SK-N-SH treated with all-trans-retinoic acid at 6 μM for 48 hours (cell line): Measurements from ENCODE around the gene JARID2.

Experiments
- ATAC-seq: fragments of 200-7000 bp; cut with Tn5 transposase; 3 replicates; pipeline ENCODE4 v1.9.1; 2020; ENCODE audit warnings: mild to moderate bottlenecking, moderate library complexity
- ARNTL ChIP-seq: fragments of 450-650 bp; formaldehyde crosslinking; IDR thresholded peaks from 2 replicates; pipeline ENCODE4 v1.5.0; 2020; ENCODE audit warnings: low read depth, mild to moderate bottlenecking, moderate library complexity, borderline replicate concordance
- BACH2 ChIP-seq: fragments of 250-450 bp; sonication (Bioruptor Pico); IDR thresholded peaks from 2 replicates; pipeline ENCODE4 v1.9.0; 2021; ENCODE audit warnings: mild to moderate bottlenecking, borderline replicate concordance
- CREB5 ChIP-seq: fragments of 250-450 bp; sonication (Bioruptor Pico); IDR thresholded peaks from 2 replicates; pipeline ENCODE4 v1.5.1; 2020; ENCODE audit warnings: low read depth, mild to moderate bottlenecking, moderate library complexity
- CSDC2 ChIP-seq: fragments of 250-450 bp; sonication (Bioruptor Pico); IDR thresholded peaks from 2 replicates; pipeline ENCODE4 v1.5.0; 2020; ENCODE audit warnings: mild to moderate bottlenecking, moderate library complexity
- CSRNP3 ChIP-seq: fragments of 250-450 bp; sonication (Bioruptor Pico); IDR thresholded peaks from 2 replicates; pipeline ENCODE4 v1.5.1; 2021; ENCODE audit warnings: mild to moderate bottlenecking, moderate library complexity
- ESRRG ChIP-seq: fragments of 250-450 bp; sonication (Bioruptor Pico); IDR thresholded peaks from 2 replicates; pipeline ENCODE4 v1.6.1; 2021; ENCODE audit warnings: mild to moderate bottlenecking
- GLIS3 ChIP-seq: fragments of 250-450 bp; sonication (Bioruptor Pico); IDR thresholded peaks from 2 replicates; pipeline ENCODE4 v1.5.0; 2020; ENCODE audit warnings: mild to moderate bottlenecking, moderate library complexity
- ISL1 ChIP-seq: fragments of 250-450 bp; sonication (Bioruptor Pico); IDR thresholded peaks from 2 replicates; pipeline ENCODE4 v2.1.2; 2022; ENCODE audit warnings: mild to moderate bottlenecking, moderate library complexity
- OSR1 ChIP-seq: fragments of 250-450 bp; sonication (Bioruptor Pico); IDR thresholded peaks from 2 replicates; pipeline ENCODE4 v1.8.0; 2022; ENCODE audit warnings: moderate library complexity, mild to moderate bottlenecking, inconsistent platforms
- POU6F1 ChIP-seq: fragments of 250-450 bp; sonication (Bioruptor Pico); IDR thresholded peaks from 2 replicates; pipeline ENCODE4 v1.8.0; 2021; ENCODE audit warnings: low read depth, mild to moderate bottlenecking, moderate library complexity, borderline replicate concordance
- RARB ChIP-seq: fragments of 250-450 bp; sonication (Bioruptor Pico); IDR thresholded peaks from 2 replicates; pipeline ENCODE4 v1.8.0; 2021; ENCODE audit warnings: mild to moderate bottlenecking, moderate library complexity
- SNAI2 ChIP-seq: fragments of 250-450 bp; sonication (Bioruptor Pico); IDR thresholded peaks from 2 replicates; pipeline ENCODE4 v1.5.0; 2020; ENCODE audit warnings: mild to moderate bottlenecking, moderate library complexity
- TCF4 ChIP-seq: fragments of 250-450 bp; sonication (Bioruptor Pico); IDR thresholded peaks from 2 replicates; pipeline ENCODE4 v1.8.0; 2021; ENCODE audit warnings: mild to moderate bottlenecking, moderate library complexity, borderline replicate concordance
- TSHZ2 ChIP-seq: fragments of 250-450 bp; sonication (Bioruptor Pico); IDR thresholded peaks from 2 replicates; pipeline ENCODE4 v1.5.0; 2020; ENCODE audit warnings: mild to moderate bottlenecking, moderate library complexity
- ZFP30 ChIP-seq: fragments of 450-650 bp; formaldehyde crosslinking; IDR thresholded peaks from 2 replicates; pipeline ENCODE4 v1.5.0; 2022; ENCODE audit warnings: mild to moderate bottlenecking, moderate library complexity
- ZNF565 ChIP-seq: fragments of 450-650 bp; formaldehyde crosslinking; conservative IDR thresholded peaks from 2 replicates; pipeline ENCODE4 v1.5.0; 2020; ENCODE audit warnings: low read depth, mild to moderate bottlenecking, moderate library complexity
- ZNF70 ChIP-seq: fragments of 450-650 bp; formaldehyde crosslinking; IDR thresholded peaks from 2 replicates; pipeline ENCODE4 v1.5.0; 2020; ENCODE audit warnings: mild to moderate bottlenecking, moderate library complexity
- ZNF8 ChIP-seq: fragments of 450-650 bp; formaldehyde crosslinking; IDR thresholded peaks from 2 replicates; pipeline ENCODE4 v1.5.0; 2020; ENCODE audit warnings: mild to moderate bottlenecking, moderate library complexity

Gene JARID2

GRCh38 chr6:15329197-15329671 lies 83.4 kb downstream of the JARID2 start:
- ATAC-seq: peak; percentile 92

GRCh38 chr6:15330174-15330944 lies 84.5 kb downstream of the JARID2 start:
- TF ChIP-seq GLIS3 (CRISPR knock-in tag) (no peak), BACH2 (no peak), ISL1 (0 out of 2 replicates have a peak, but pooled peaks have one; percentile 7)
- ATAC-seq: no peak; the same call in 2 of the 3 replicates

More at GRCh38 chr6:15329197-15329671, 83.4 kb downstream of the JARID2 start:
- TF ChIP-seq ZNF8: no peak

- TF ChIP-seq GLIS3 (CRISPR knock-in tag): no peak
- ATAC-seq: no peak
These were observed 85.3 kb downstream of the JARID2 start for GRCh38 chr6:15331143-15331542.

GRCh38 chr6:15331629-15332251 lies 85.9 kb downstream of the JARID2 start:
- no peak for ATAC-seq
- TF ChIP-seq ARNTL (no peak), OSR1 (CRISPR knock-in tag) (no peak), ZFP30 (no peak), ZNF70 (CRISPR knock-in tag) (no peak), GLIS3 (CRISPR knock-in tag) (no peak), CREB5 (no peak), RARB (CRISPR knock-in tag) (no peak), ZNF565 (no peak), CSRNP3 (CRISPR knock-in tag) (no peak), TSHZ2 (CRISPR knock-in tag) (no peak), ESRRG (CRISPR knock-in tag) (no peak), ISL1 (no peak), ZNF8 (no peak), SNAI2 (CRISPR knock-in tag) (no peak), TCF4 (CRISPR knock-in tag) (no peak), CSDC2 (CRISPR knock-in tag) (no peak), POU6F1 (CRISPR knock-in tag) (no peak)

GRCh38 chr6:15332446-15332845 lies 86.6 kb downstream of the JARID2 start:
- TF ChIP-seq ISL1 (no peak), ESRRG (CRISPR knock-in tag) (no peak), RARB (CRISPR knock-in tag) (no peak), ZNF70 (CRISPR knock-in tag) (no peak)

More at GRCh38 chr6:15332446-15332845, 86.6 kb downstream of the JARID2 start:
- ATAC-seq: no peak
